Neural progenitor cell (in vitro differentiated cells): Measurements from ENCODE around the gene CAPN8. TPM values are rescaled to one million over a fixed set of nuclear protein-coding genes. Genes with fewer than 3 reads are reported as not detected.
A peak's percentile ranks its signal among the peaks of the same experiment; 100 is the strongest.

Experiments
- DNase-seq: peaks from one replicate; pipeline ENCODE4 v3.0.0-alpha.2; 2016; ENCODE audit warnings: low spot score
- H2AFZ ChIP-seq: fragments of 200-600 bp; sonication (generic); replicated peaks from 2 replicates; pipeline ENCODE4 v1.6.1; 2016; ENCODE audit warnings: antibody characterized with exemption
- H3F3A ChIP-seq: fragments of 200-600 bp; sonication (generic); 2 replicates; pipeline ENCODE4 v1.6.1; 2016; ENCODE audit warnings: antibody characterized with exemption, low read depth
- H3K27ac ChIP-seq: fragments of 200-600 bp; sonication (generic); 2 replicates; pipeline ENCODE4 v1.5.1; 2016; ENCODE audit warnings: mild to moderate bottlenecking
- H3K27me3 ChIP-seq: fragments of 200-600 bp; sonication (generic); 2 replicates; pipeline ENCODE4 v1.6.1; 2016; ENCODE audit warnings: mild to moderate bottlenecking, moderate library complexity
- H3K36me3 ChIP-seq: fragments of 200-600 bp; sonication (generic); 2 replicates; pipeline ENCODE4 v1.5.1; 2016
- H3K4me1 ChIP-seq: fragments of 200-600 bp; sonication (generic); 2 replicates; pipeline ENCODE4 v1.6.1; 2016; ENCODE audit warnings: mixed run types
- H3K4me2 ChIP-seq: fragments of 200-600 bp; sonication (generic); 2 replicates; pipeline ENCODE4 v1.6.1; 2016
- H3K4me3 ChIP-seq: fragments of 200-600 bp; sonication (generic); 2 replicates; pipeline ENCODE4 v1.5.1; 2016
- H3K79me2 ChIP-seq: fragments of 200-600 bp; sonication (generic); 2 replicates; pipeline ENCODE4 v1.6.1; 2016; ENCODE audit warnings: low read depth
- H3K9ac ChIP-seq: fragments of 200-600 bp; sonication (generic); 2 replicates; pipeline ENCODE4 v1.6.1; 2016
- H3K9me3 ChIP-seq: fragments of 200-600 bp; sonication (generic); 2 replicates; pipeline ENCODE4 v1.5.1; 2016; ENCODE audit warnings: low read depth
- H4K20me1 ChIP-seq: fragments of 200-600 bp; sonication (generic); 2 replicates; pipeline ENCODE4 v1.6.1; 2016; ENCODE audit warnings: low read depth
- H3K27ac Mint-ChIP-seq: 3 replicates; pipeline ENCODE4 v1.8.0; 2021; ENCODE audit warnings: mixed read lengths
- H3K27me3 Mint-ChIP-seq: 2 replicates; pipeline ENCODE4 v1.8.0; 2022; ENCODE audit warnings: low read depth, mild to moderate bottlenecking, inconsistent platforms, moderate library complexity, mixed read lengths; ENCODE audit not compliant: insufficient read depth
- H3K36me3 Mint-ChIP-seq: 3 replicates; pipeline ENCODE4 v1.8.0; 2021; ENCODE audit warnings: mixed read lengths
- H3K4me1 Mint-ChIP-seq: 3 replicates; pipeline ENCODE4 v1.8.0; 2021; ENCODE audit warnings: mixed read lengths
- H3K4me3 Mint-ChIP-seq: 3 replicates; pipeline ENCODE4 v1.8.0; 2021; ENCODE audit warnings: mild to moderate bottlenecking, moderate library complexity, mixed read lengths
- H3K9me3 Mint-ChIP-seq: 3 replicates; pipeline ENCODE4 v1.8.0; 2020; ENCODE audit warnings: mixed read lengths
- EZH2 ChIP-seq: fragments of 200-600 bp; sonication (generic); IDR thresholded peaks from 2 replicates; pipeline ENCODE4 v1.6.1; 2017; ENCODE audit warnings: antibody characterized with exemption, mild to moderate bottlenecking, moderate library complexity
- EZH2phosphoT487 ChIP-seq: fragments of 200-600 bp; sonication (generic); IDR thresholded peaks from 2 replicates; pipeline ENCODE4 v1.6.1; 2017; ENCODE audit warnings: antibody characterized with exemption
- total RNA-seq: library from RNA; depleted of rRNA; stranded (reverse); fragments of >200 nt; gene quantifications from 2 replicates; pipeline ENCODE4 v1.2.3, GENCODE V29; 2015; ENCODE audit warnings: low replicate concordance
- TF ChIP-seq, protein P1 (sequence below): fragments of 200-600 bp; sonication (generic); IDR thresholded peaks from 2 replicates; pipeline ENCODE4 v1.5.1; 2017; ENCODE audit warnings: antibody characterized with exemption, mild to moderate bottlenecking

CAPN8 gene
- total RNA-seq, 1 donor from 2014 or later = not detected

DNA sequence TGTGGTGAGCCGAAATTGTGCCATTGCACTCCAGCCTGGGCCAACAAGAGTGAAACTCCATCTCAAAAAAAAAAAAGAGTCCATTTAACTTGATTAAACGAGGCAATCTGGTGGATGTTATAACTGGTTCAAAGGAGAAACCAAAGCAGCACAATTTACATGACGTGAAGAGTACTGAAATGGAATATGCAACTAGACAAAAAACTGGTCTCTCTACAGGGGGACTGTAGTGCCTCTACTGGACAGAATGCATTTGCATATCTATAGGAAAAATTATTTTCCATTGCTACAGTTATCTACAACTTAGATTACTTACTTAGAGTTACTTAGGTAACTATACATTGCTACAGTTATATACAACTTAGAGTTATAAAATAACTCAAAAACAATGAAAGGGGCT is 44.1 kb upstream of the CAPN8 start:
- H3K9ac ChIP-seq = no peak overlapping the region
- H3K4me1 ChIP-seq = no peaks in the 10 kb centered on the region
- H4K20me1 ChIP-seq = no peaks in the 10 kb centered on the region
- no peak overlapping the region for H3K27ac Mint-ChIP-seq
- no peak for DNase-seq
- no peaks in the 10 kb centered on the region for H3K9me3 ChIP-seq
- H3K27me3 ChIP-seq = peaks cover 18% of the 10 kb centered on the region
- H2AFZ ChIP-seq = no peak overlapping the region
- H3K27ac ChIP-seq = no peak overlapping the region
- H3K9me3 Mint-ChIP-seq = no peaks in the 10 kb centered on the region
- H3F3A ChIP-seq = peaks cover 4% of the 10 kb centered on the region
- H3K27me3 Mint-ChIP-seq = peaks cover 14% of the 10 kb centered on the region
- peaks cover 44% of the 10 kb centered on the region for H3K4me1 Mint-ChIP-seq
- TF ChIP-seq, protein P1, sequence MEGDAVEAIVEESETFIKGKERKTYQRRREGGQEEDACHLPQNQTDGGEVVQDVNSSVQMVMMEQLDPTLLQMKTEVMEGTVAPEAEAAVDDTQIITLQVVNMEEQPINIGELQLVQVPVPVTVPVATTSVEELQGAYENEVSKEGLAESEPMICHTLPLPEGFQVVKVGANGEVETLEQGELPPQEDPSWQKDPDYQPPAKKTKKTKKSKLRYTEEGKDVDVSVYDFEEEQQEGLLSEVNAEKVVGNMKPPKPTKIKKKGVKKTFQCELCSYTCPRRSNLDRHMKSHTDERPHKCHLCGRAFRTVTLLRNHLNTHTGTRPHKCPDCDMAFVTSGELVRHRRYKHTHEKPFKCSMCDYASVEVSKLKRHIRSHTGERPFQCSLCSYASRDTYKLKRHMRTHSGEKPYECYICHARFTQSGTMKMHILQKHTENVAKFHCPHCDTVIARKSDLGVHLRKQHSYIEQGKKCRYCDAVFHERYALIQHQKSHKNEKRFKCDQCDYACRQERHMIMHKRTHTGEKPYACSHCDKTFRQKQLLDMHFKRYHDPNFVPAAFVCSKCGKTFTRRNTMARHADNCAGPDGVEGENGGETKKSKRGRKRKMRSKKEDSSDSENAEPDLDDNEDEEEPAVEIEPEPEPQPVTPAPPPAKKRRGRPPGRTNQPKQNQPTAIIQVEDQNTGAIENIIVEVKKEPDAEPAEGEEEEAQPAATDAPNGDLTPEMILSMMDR = peak; percentile 18
- TF ChIP-seq EZH2phosphoT487 = no peak
- no peak for TF ChIP-seq EZH2
- no peak overlapping the region for H3K4me2 ChIP-seq
- H3K36me3 ChIP-seq = no peaks in the 10 kb centered on the region
- no peaks in the 10 kb centered on the region for H3K36me3 Mint-ChIP-seq
- no peaks in the 10 kb centered on the region for H3K79me2 ChIP-seq
- H3K4me3 ChIP-seq = no peak overlapping the region
- no peak overlapping the region for H3K4me3 Mint-ChIP-seq

DNA sequence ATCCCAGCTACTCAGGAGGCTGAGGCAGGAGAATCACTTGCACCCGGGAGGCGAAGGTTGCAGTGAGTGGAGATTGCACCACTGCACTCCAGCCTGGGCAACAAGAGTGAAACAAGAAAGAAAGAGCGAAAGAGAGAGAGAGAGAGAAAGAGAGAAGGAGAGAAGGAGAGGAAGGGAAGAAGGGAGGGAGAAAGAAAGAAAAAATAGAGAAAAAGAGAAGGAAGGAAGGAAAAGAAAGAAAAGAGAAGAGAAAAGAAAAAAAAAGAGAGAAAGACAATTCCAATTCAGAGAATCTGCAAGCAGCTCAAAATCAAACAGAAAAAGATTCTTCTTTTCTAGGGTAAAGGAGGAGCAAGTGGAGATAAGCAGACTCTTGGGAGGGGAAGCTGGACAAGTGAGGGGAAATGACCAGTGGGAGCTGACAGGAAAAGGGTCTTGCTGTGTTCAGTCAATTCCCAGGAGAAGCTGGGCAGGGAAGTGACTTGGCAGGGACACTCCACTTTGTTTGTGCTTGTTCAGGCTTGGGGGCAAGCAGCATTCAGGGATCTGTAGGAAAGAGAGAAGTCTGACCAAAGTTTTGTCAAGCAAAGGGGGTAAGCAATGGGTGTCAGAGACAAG is 43.3 kb upstream of the CAPN8 start:
- TF ChIP-seq, protein P1 = no peak
- TF ChIP-seq EZH2 (no peak), EZH2phosphoT487 (no peak)
- no peak overlapping the region for H3K4me2 ChIP-seq
- no peak for DNase-seq
- no peak overlapping the region for H3K4me3 Mint-ChIP-seq
- no peak overlapping the region for H3K27ac Mint-ChIP-seq
- H3K4me3 ChIP-seq = no peak overlapping the region
- no peaks in the 10 kb centered on the region for H3K9me3 ChIP-seq
- H3K27ac ChIP-seq = no peak overlapping the region
- H4K20me1 ChIP-seq = no peaks in the 10 kb centered on the region
- H3K4me1 ChIP-seq = no peaks in the 10 kb centered on the region
- peaks cover 38% of the 10 kb centered on the region for H3K4me1 Mint-ChIP-seq
- no peaks in the 10 kb centered on the region for H3F3A ChIP-seq
- H2AFZ ChIP-seq = no peak overlapping the region
- no peaks in the 10 kb centered on the region for H3K79me2 ChIP-seq
- no peak overlapping the region for H3K9ac ChIP-seq
- H3K9me3 Mint-ChIP-seq = no peaks in the 10 kb centered on the region
- no peaks in the 10 kb centered on the region for H3K36me3 Mint-ChIP-seq
- H3K27me3 ChIP-seq = peaks cover 18% of the 10 kb centered on the region
- peaks cover 16% of the 10 kb centered on the region for H3K27me3 Mint-ChIP-seq
- no peaks in the 10 kb centered on the region for H3K36me3 ChIP-seq

DNA sequence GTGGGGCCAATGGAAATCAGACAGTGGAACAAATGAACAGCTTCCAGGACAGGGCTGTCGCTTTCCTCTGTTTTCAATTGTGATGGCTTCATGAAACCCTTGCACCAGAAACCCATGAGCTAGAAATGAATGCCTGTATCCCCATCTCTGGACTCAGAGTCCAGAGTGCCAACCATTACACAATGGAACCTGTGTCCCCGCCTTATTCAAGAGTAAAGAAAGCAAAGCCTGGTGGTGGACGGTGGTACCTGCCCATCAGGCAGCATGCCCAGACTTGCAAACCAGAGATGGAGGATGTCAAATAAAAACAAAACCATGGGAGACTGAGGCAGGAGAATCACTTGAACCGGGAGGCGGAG is 42.5 kb upstream of the CAPN8 start:
- H3K27me3 Mint-ChIP-seq = peaks cover 17% of the 10 kb centered on the region
- Histone ChIP-seq H3K4me1 (no peaks in the 10 kb centered on the region), H3K27me3 (peaks cover 14% of the 10 kb centered on the region), H3K9me3 (no peaks in the 10 kb centered on the region), H3K4me3 (no peak overlapping the region), H2AFZ (no peak overlapping the region), H3K79me2 (no peaks in the 10 kb centered on the region), H3K36me3 (no peaks in the 10 kb centered on the region), H3K9ac (no peak overlapping the region), H3F3A (no peaks in the 10 kb centered on the region), H3K4me2 (no peak overlapping the region), H3K27ac (no peak overlapping the region), H4K20me1 (no peaks in the 10 kb centered on the region)
- H3K27ac Mint-ChIP-seq = no peak overlapping the region
- no peak for DNase-seq
- H3K36me3 Mint-ChIP-seq = no peaks in the 10 kb centered on the region
- H3K4me3 Mint-ChIP-seq = peak overlapping the region; percentile 18
- peaks cover 31% of the 10 kb centered on the region for H3K4me1 Mint-ChIP-seq
- TF ChIP-seq, protein P1 = no peak
- no peak for TF ChIP-seq EZH2
- TF ChIP-seq EZH2phosphoT487 = no peak
- H3K9me3 Mint-ChIP-seq = no peaks in the 10 kb centered on the region
